Calu3 (cell line): ENCODE data around the gene DHX36. TPM values are rescaled to one million over a fixed set of nuclear protein-coding genes. Genes with fewer than 3 reads are reported as not detected.

ENCODE experiments used
- BruUV-seq: library from RNA; stranded (reverse); fragments of 400-500 nt; replicated peaks from 2 replicates; lab custom pipeline; 2021; lab: Mats Ljungman, UMichigan
- CTCF ChIA-PET: fragments of 300-600 bp; sonication (Branson Sonifier 250); formaldehyde crosslinking; loops from one replicate; lab custom pipeline; 2022; ENCODE audit warnings: antibody characterized with exemption; lab: Charles Lee
- DNase-seq: peaks from one replicate; pipeline ENCODE4 v3.0.0; 2022
- H3K27ac Mint-ChIP-seq: one replicate; pipeline ENCODE4 v1.8.0; 2022; ENCODE audit warnings: mixed read lengths; ENCODE audit not compliant: unreplicated experiment
- H3K27me3 Mint-ChIP-seq: one replicate; pipeline ENCODE4 v1.8.0; 2022; ENCODE audit warnings: mixed read lengths; ENCODE audit not compliant: unreplicated experiment
- H3K36me3 Mint-ChIP-seq: one replicate; pipeline ENCODE4 v1.8.0; 2022; ENCODE audit warnings: mild to moderate bottlenecking, moderate library complexity, mixed read lengths; ENCODE audit not compliant: insufficient read depth, unreplicated experiment
- H3K4me1 Mint-ChIP-seq: one replicate; pipeline ENCODE4 v1.8.0; 2022; ENCODE audit warnings: mild to moderate bottlenecking, low read depth, mixed read lengths; ENCODE audit not compliant: unreplicated experiment
- H3K4me3 Mint-ChIP-seq: one replicate; pipeline ENCODE4 v1.8.0; 2022; ENCODE audit warnings: mild to moderate bottlenecking, low read depth, moderate library complexity, mixed read lengths; ENCODE audit not compliant: unreplicated experiment
- H3K9me3 Mint-ChIP-seq: one replicate; pipeline ENCODE4 v1.8.0; 2022; ENCODE audit warnings: low read depth, mixed read lengths; ENCODE audit not compliant: unreplicated experiment
- CTCF ChIP-seq: fragments of 200-600 bp; IDR thresholded peaks from one replicate; pipeline ENCODE4 v1.8.0; 2022; ENCODE audit warnings: antibody characterized with exemption; ENCODE audit not compliant: unreplicated experiment
- intact Hi-C: fragments of 100-400 bp; cut with micrococcal nuclease; formaldehyde crosslinking; loops from one replicate; pipeline ENCODE4 v1.10.0; 2022; ENCODE audit not compliant: unreplicated experiment
- total RNA-seq: library from RNA; stranded (reverse); gene quantifications from 2 replicates; pipeline ENCODE4 v1.2.3, GENCODE V29; 2022

DHX36 gene
- total RNA-seq, 1 experiment from 2014 or later = 127 TPM

GRCh38 chr3:154244644-154245043 lies 79.6 kb downstream of the DHX36 start:
- intact Hi-C loops = no loop called here
- no TSS peak for BruUV-seq
- Mint-ChIP-seq H3K27ac (no peak overlapping the region), H3K4me1 (peaks cover 54% of the 10 kb centered on the region), H3K9me3 (peaks cover 4% of the 10 kb centered on the region), H3K27me3 (no peaks in the 10 kb centered on the region), H3K36me3 (peaks cover 20% of the 10 kb centered on the region), H3K4me3 (no peak overlapping the region)
- CTCF ChIA-PET = no interaction called here
- no peak for TF ChIP-seq CTCF
- no peak for DNase-seq

GRCh38 chr3:154243353-154243752 lies 80.9 kb downstream of the DHX36 start:
- no TSS peak for BruUV-seq
- Mint-ChIP-seq H3K36me3 (peaks cover 20% of the 10 kb centered on the region), H3K9me3 (peaks cover 4% of the 10 kb centered on the region), H3K4me3 (no peak overlapping the region), H3K27ac (no peak overlapping the region), H3K27me3 (no peaks in the 10 kb centered on the region), H3K4me1 (peaks cover 42% of the 10 kb centered on the region)
- no peak for TF ChIP-seq CTCF
- CTCF ChIA-PET = no interaction called here
- intact Hi-C loops = no loop called here
- DNase-seq = no peak

- no peak for DNase-seq
- Mint-ChIP-seq H3K4me3 (no peak overlapping the region), H3K27me3 (no peaks in the 10 kb centered on the region), H3K4me1 (peaks cover 36% of the 10 kb centered on the region), H3K27ac (no peak overlapping the region), H3K36me3 (peaks cover 20% of the 10 kb centered on the region), H3K9me3 (peaks cover 4% of the 10 kb centered on the region)
- TF ChIP-seq CTCF = no peak
- BruUV-seq = no TSS peak
- intact Hi-C loops = no loop called here
- CTCF ChIA-PET = no interaction called here
These were observed 81.5 kb downstream of the DHX36 start for GRCh38 chr3:154242766-154243165.

GRCh38 chr3:154241496-154241895 lies 82.8 kb downstream of the DHX36 start:
- no peak overlapping the region for H3K27ac Mint-ChIP-seq
- peaks cover 8% of the 10 kb centered on the region for H3K36me3 Mint-ChIP-seq
- no peaks in the 10 kb centered on the region for H3K27me3 Mint-ChIP-seq
- no peaks in the 10 kb centered on the region for H3K9me3 Mint-ChIP-seq
- no peak for DNase-seq
- H3K4me1 Mint-ChIP-seq = peaks cover 24% of the 10 kb centered on the region
- CTCF ChIA-PET = no interaction called here
- no peak for TF ChIP-seq CTCF
- BruUV-seq = no TSS peak
- no peak overlapping the region for H3K4me3 Mint-ChIP-seq
- intact Hi-C loops = no loop called here

- Mint-ChIP-seq H3K27ac (no peak overlapping the region), H3K36me3 (no peaks in the 10 kb centered on the region), H3K27me3 (no peaks in the 10 kb centered on the region), H3K4me3 (no peak overlapping the region), H3K4me1 (peaks cover 20% of the 10 kb centered on the region), H3K9me3 (no peaks in the 10 kb centered on the region)
- intact Hi-C loops = no loop called here
- DNase-seq = no peak
- TF ChIP-seq CTCF = no peak
- no TSS peak for BruUV-seq
- CTCF ChIA-PET = no interaction called here
These were observed 84.1 kb downstream of the DHX36 start for GRCh38 chr3:154240235-154240634.
